ENCODE results near the gene TRANK1.

TRANK1 gene

GRCh38 chr3:36989005-36989404 is 44.2 kb upstream of the TRANK1 start:
- TF ChIP-seq, protein P1, sequence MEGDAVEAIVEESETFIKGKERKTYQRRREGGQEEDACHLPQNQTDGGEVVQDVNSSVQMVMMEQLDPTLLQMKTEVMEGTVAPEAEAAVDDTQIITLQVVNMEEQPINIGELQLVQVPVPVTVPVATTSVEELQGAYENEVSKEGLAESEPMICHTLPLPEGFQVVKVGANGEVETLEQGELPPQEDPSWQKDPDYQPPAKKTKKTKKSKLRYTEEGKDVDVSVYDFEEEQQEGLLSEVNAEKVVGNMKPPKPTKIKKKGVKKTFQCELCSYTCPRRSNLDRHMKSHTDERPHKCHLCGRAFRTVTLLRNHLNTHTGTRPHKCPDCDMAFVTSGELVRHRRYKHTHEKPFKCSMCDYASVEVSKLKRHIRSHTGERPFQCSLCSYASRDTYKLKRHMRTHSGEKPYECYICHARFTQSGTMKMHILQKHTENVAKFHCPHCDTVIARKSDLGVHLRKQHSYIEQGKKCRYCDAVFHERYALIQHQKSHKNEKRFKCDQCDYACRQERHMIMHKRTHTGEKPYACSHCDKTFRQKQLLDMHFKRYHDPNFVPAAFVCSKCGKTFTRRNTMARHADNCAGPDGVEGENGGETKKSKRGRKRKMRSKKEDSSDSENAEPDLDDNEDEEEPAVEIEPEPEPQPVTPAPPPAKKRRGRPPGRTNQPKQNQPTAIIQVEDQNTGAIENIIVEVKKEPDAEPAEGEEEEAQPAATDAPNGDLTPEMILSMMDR (IDR thresholded peaks at IDR 0.05; ENCODE audit: insufficient read depth, low read depth, low read length, missing control alignments) = no peak
- DNase-seq (ENCODE audit: low read depth) = no peak
- peak overlapping the region; percentile 88 for H3K4me3 ChIP-seq (ENCODE audit: low read depth, low read length)

DNA sequence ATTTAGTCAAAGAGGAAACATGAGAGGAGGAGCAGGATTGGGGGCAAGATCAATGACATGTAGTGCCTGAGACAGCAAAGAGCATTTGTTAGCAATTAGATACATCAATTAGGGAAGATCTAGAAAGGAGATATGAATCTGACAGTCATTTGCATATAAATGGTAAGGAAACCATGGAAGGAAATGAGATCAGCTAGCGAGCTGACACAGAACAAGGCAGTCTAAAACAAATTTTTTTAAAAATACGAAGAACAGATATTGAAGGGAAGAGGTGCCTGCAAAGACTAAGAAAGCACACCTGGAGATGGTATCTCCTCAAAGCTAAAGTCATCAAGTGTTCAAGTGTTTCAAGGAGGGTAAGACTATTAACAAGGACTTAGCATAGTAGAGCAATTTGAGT is 43.5 kb upstream of the TRANK1 start:
- DNase-seq (ENCODE audit: low read depth) = no peak
- H3K4me3 ChIP-seq (ENCODE audit: low read depth, low read length) = peak overlapping the region; percentile 88
- TF ChIP-seq, protein P1 (IDR thresholded peaks at IDR 0.05; ENCODE audit: insufficient read depth, low read depth, low read length, missing control alignments) = no peak

GRCh38 chr3:36981006-36981405 is 36.2 kb upstream of the TRANK1 start:
- H3K4me3 ChIP-seq (ENCODE audit: low read depth, low read length) = no peak overlapping the region
- DNase-seq (ENCODE audit: low read depth) = no peak
- TF ChIP-seq, protein P1 (IDR thresholded peaks at IDR 0.05; ENCODE audit: insufficient read depth, low read depth, low read length, missing control alignments) = no peak

- DNase-seq (ENCODE audit: low read depth) = no peak
- TF ChIP-seq, protein P1 (IDR thresholded peaks at IDR 0.05; ENCODE audit: insufficient read depth, low read depth, low read length, missing control alignments) = no peak
- no peak overlapping the region for H3K4me3 ChIP-seq (ENCODE audit: low read depth, low read length)
Measured at GRCh38 chr3:36973139-36973538, 28.3 kb upstream of the TRANK1 start.

GRCh38 chr3:36972163-36972562 is 27.3 kb upstream of the TRANK1 start:
- TF ChIP-seq, protein P1 (IDR thresholded peaks at IDR 0.05; ENCODE audit: insufficient read depth, low read depth, low read length, missing control alignments) = no peak
- DNase-seq (ENCODE audit: low read depth) = no peak
- H3K4me3 ChIP-seq (ENCODE audit: low read depth, low read length) = no peak overlapping the region

DNA sequence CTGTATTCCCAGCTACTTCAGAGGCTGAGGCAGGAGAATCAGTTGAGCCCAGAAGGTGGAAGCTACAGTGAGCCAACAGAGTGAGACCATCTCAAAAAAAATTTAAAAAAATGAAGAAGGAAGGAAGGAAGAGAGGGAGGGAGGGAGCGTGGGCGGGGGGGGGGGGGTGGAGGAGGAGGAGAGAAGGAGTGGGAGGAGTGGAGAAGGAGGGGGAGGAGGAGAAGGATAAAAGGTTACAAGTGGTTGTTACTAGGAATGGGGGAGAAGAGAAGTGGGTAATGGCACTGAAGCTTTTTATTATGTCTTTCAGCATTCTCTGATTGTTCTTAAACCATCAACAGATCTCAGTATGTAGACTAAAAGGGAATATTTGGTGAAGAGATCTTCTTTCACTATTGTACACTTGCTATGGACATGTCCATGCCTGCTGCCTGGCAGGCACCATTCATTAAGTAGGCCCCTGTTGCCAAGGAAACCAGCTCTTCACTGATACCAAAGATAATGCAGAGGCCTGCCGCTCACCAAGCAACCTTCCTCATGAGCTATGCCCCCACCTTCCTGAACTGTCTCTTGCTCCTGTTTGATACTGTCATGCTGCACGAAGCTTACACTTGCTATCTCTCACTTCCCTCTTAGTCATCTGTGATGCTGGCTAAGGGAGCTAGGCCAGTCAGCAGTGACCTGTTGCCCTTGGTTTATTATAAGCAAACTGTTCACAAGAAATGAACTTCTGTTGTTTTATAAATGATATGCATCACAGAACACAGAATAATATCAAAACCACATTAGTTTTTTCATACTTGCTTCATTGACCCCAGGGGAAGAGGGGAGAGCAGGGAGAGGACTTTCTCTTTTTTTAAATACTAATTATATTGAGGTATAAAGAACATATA is 24.9 kb upstream of the TRANK1 start:
- DNase-seq (ENCODE audit: low read depth) = peak; percentile 85
- TF ChIP-seq, protein P1 (IDR thresholded peaks at IDR 0.05; ENCODE audit: insufficient read depth, low read depth, low read length, missing control alignments) = no peak
- H3K4me3 ChIP-seq (ENCODE audit: low read depth, low read length) = no peak overlapping the region
